SU-DHL-6 (cell line): ENCODE results near the gene THRAP3.

ENCODE experiments used
- H2AFZ ChIP-seq: fragments of 200-600 bp; sonication (generic); 2 replicates; pipeline ENCODE4 v1.6.1; 2014; ENCODE audit warnings: low read depth, mild to moderate bottlenecking, moderate library complexity, mixed read lengths, antibody characterized with exemption, low read length; ENCODE audit not compliant: severe bottlenecking
- H3F3A ChIP-seq: fragments of 200-600 bp; shearing (Covaris generic); 2 replicates; pipeline ENCODE4 v1.6.0; 2016; ENCODE audit warnings: antibody characterized with exemption, mild to moderate bottlenecking; ENCODE audit not compliant: insufficient read depth
- H3K27ac ChIP-seq: fragments of 200-600 bp; sonication (generic); 2 replicates; pipeline ENCODE4 v1.5.1; 2016; ENCODE audit warnings: low read depth, mild to moderate bottlenecking, low read length, moderate library complexity, mixed read lengths
- H3K27me3 ChIP-seq: fragments of 200-600 bp; sonication (generic), shearing (Covaris generic); 2 replicates; pipeline ENCODE4 v1.6.0; 2014; ENCODE audit warnings: mild to moderate bottlenecking, low read length
- H3K36me3 ChIP-seq: fragments of 200-600 bp; sonication (generic); 2 replicates; pipeline ENCODE4 v1.6.1; 2014; ENCODE audit warnings: mild to moderate bottlenecking, low read length, mixed read lengths
- H3K4me2 ChIP-seq: fragments of 300-600, 200-600 bp; shearing (Covaris generic), sonication (generic); 2 replicates; pipeline ENCODE4 v1.6.0; 2014; ENCODE audit warnings: low read length, low read depth, mild to moderate bottlenecking; ENCODE audit not compliant: poor library complexity, severe bottlenecking
- H3K4me3 ChIP-seq: fragments of 200-600 bp; sonication (generic); 2 replicates; pipeline ENCODE4 v1.5.1; 2014; ENCODE audit warnings: antibody characterized with exemption, low read length, mild to moderate bottlenecking, mixed read lengths; ENCODE audit not compliant: insufficient read depth, poor library complexity, severe bottlenecking
- H3K79me2 ChIP-seq: fragments of 200-600 bp; sonication (generic); 2 replicates; pipeline ENCODE4 v1.6.1; 2014; ENCODE audit warnings: mild to moderate bottlenecking, low read length, moderate library complexity; ENCODE audit not compliant: insufficient read depth
- H3K9ac ChIP-seq: fragments of 200-600 bp; sonication (generic); 2 replicates; pipeline ENCODE4 v1.7.0; 2014; ENCODE audit warnings: mild to moderate bottlenecking, low read length
- H3K9me2 ChIP-seq: fragments of 200-600 bp; sonication (generic); replicated peaks from 2 replicates; pipeline ENCODE4 v1.6.1; 2014; ENCODE audit warnings: low read length; ENCODE audit not compliant: insufficient read depth
- H3K9me3 ChIP-seq: fragments of 200-600 bp; sonication (generic); 2 replicates; pipeline ENCODE4 v1.6.1; 2014; ENCODE audit warnings: low read length, mixed read lengths; ENCODE audit not compliant: insufficient read depth
- H4K20me1 ChIP-seq: fragments of 200-600 bp; sonication (generic); 2 replicates; pipeline ENCODE4 v1.6.1; 2014; ENCODE audit warnings: low read depth, mild to moderate bottlenecking, antibody characterized with exemption, low read length, moderate library complexity, mixed read lengths
- EZH2phosphoT487 ChIP-seq: fragments of 200-600 bp; sonication (generic), shearing (Covaris generic); conservative IDR thresholded peaks from 2 replicates; pipeline ENCODE4 v1.6.1; 2018; ENCODE audit warnings: mild to moderate bottlenecking, antibody characterized with exemption, low read length, moderate library complexity, mixed read lengths
- TF ChIP-seq, protein P1 (sequence below): fragments of 200-600 bp; sonication (generic); IDR thresholded peaks from one replicate; pipeline ENCODE4 v1.5.1; 2017; ENCODE audit warnings: antibody characterized with exemption, mild to moderate bottlenecking, low read length, moderate library complexity; ENCODE audit not compliant: insufficient read depth, poor library complexity, severe bottlenecking

The THRAP3 gene

GRCh38 chr1:36232212-36233095, 8.2 kb downstream of the THRAP3 start:
- H3K79me2 ChIP-seq = peaks cover 99% of the 10 kb centered on the region
- H2AFZ ChIP-seq = no peak overlapping the region
- H3K27ac ChIP-seq = peak overlapping the region; percentile 50
- TF ChIP-seq, protein P1, sequence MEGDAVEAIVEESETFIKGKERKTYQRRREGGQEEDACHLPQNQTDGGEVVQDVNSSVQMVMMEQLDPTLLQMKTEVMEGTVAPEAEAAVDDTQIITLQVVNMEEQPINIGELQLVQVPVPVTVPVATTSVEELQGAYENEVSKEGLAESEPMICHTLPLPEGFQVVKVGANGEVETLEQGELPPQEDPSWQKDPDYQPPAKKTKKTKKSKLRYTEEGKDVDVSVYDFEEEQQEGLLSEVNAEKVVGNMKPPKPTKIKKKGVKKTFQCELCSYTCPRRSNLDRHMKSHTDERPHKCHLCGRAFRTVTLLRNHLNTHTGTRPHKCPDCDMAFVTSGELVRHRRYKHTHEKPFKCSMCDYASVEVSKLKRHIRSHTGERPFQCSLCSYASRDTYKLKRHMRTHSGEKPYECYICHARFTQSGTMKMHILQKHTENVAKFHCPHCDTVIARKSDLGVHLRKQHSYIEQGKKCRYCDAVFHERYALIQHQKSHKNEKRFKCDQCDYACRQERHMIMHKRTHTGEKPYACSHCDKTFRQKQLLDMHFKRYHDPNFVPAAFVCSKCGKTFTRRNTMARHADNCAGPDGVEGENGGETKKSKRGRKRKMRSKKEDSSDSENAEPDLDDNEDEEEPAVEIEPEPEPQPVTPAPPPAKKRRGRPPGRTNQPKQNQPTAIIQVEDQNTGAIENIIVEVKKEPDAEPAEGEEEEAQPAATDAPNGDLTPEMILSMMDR = no peak
- no peak for TF ChIP-seq EZH2phosphoT487
- H3K9me2 ChIP-seq = no peaks in the 10 kb centered on the region
- H3K4me2 ChIP-seq = peak overlapping the region; percentile 9
- peaks cover 11% of the 10 kb centered on the region; the same call in 1 of the 2 replicates for H3F3A ChIP-seq
- peaks cover 34% of the 10 kb centered on the region; the same call in 1 of the 2 replicates for H4K20me1 ChIP-seq
- H3K4me3 ChIP-seq = no peak overlapping the region
- peaks cover 19% of the 10 kb centered on the region; the same call in 1 of the 2 replicates for H3K36me3 ChIP-seq
- no peak overlapping the region for H3K9ac ChIP-seq
- H3K9me3 ChIP-seq = no peaks in the 10 kb centered on the region
- H3K27me3 ChIP-seq = no peaks in the 10 kb centered on the region

- H3K9me3 ChIP-seq = no peaks in the 10 kb centered on the region
- no peaks in the 10 kb centered on the region for H3K9me2 ChIP-seq
- H3F3A ChIP-seq = peaks cover 11% of the 10 kb centered on the region; the same call in 1 of the 2 replicates
- no peak overlapping the region for H3K9ac ChIP-seq
- H2AFZ ChIP-seq = no peak overlapping the region
- no peak overlapping the region for H3K4me3 ChIP-seq
- no peaks in the 10 kb centered on the region for H3K27me3 ChIP-seq
- no peak overlapping the region for H3K4me2 ChIP-seq
- TF ChIP-seq EZH2phosphoT487 = no peak
- TF ChIP-seq, protein P1 = no peak
- no peak overlapping the region for H3K27ac ChIP-seq
- H4K20me1 ChIP-seq = peaks cover 33% of the 10 kb centered on the region
- H3K79me2 ChIP-seq = peaks cover 99% of the 10 kb centered on the region
- H3K36me3 ChIP-seq = peaks cover 17% of the 10 kb centered on the region; the same call in 1 of the 2 replicates
Observed at GRCh38 chr1:36236302-36236701, 12.1 kb downstream of the THRAP3 start.

- peaks cover 96% of the 10 kb centered on the region for H3K79me2 ChIP-seq
- H3K27ac ChIP-seq = no peak overlapping the region
- H3K9me2 ChIP-seq = no peaks in the 10 kb centered on the region
- H3K4me3 ChIP-seq = no peak overlapping the region
- peaks cover 9% of the 10 kb centered on the region; the same call in 1 of the 2 replicates for H3K36me3 ChIP-seq
- peaks cover 33% of the 10 kb centered on the region for H4K20me1 ChIP-seq
- H3K9me3 ChIP-seq = no peaks in the 10 kb centered on the region
- no peak overlapping the region for H2AFZ ChIP-seq
- H3K27me3 ChIP-seq = no peaks in the 10 kb centered on the region
- no peak overlapping the region for H3K4me2 ChIP-seq
- TF ChIP-seq, protein P1 = no peak
- peaks cover 3% of the 10 kb centered on the region; the same call in 1 of the 2 replicates for H3F3A ChIP-seq
- H3K9ac ChIP-seq = no peak overlapping the region
Observed at GRCh38 chr1:36238433-36238832, 14.2 kb downstream of the THRAP3 start.
